ENCODE data around the gene RALBP1. TPM values are rescaled to one million over a fixed set of nuclear protein-coding genes. Genes with fewer than 3 reads are reported as not detected.

The RALBP1 gene
- total RNA-seq, 3 donors from 2014 or later: 51.1 to 80.3 (median 51.1) TPM

DNA sequence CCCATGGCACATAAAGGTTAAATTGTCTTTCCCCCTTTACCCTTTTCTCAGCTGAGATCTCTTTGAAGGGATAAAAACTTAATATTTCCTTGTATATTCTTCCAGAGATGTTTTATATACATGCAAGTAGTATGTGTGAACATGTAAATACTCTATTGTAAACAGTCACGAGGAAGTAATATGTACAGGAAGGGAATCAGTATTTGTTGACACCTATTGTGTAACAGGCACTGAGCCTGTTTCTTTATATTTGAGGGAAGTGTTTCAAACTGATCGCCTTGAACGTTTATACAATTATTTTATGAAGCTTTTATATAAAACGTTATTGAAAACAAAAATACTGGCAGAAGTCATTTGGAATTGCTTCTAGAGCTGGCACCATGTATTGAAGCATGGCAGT, 13.2 kb downstream of the RALBP1 start:
- DNase-seq (no peak), ATAC-seq (peak; percentile 90)
- TF ChIP-seq, protein P1, sequence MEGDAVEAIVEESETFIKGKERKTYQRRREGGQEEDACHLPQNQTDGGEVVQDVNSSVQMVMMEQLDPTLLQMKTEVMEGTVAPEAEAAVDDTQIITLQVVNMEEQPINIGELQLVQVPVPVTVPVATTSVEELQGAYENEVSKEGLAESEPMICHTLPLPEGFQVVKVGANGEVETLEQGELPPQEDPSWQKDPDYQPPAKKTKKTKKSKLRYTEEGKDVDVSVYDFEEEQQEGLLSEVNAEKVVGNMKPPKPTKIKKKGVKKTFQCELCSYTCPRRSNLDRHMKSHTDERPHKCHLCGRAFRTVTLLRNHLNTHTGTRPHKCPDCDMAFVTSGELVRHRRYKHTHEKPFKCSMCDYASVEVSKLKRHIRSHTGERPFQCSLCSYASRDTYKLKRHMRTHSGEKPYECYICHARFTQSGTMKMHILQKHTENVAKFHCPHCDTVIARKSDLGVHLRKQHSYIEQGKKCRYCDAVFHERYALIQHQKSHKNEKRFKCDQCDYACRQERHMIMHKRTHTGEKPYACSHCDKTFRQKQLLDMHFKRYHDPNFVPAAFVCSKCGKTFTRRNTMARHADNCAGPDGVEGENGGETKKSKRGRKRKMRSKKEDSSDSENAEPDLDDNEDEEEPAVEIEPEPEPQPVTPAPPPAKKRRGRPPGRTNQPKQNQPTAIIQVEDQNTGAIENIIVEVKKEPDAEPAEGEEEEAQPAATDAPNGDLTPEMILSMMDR (IDR thresholded peaks at IDR 0.05): no peak

GRCh38 chr18:9494778-9495331, 19.5 kb downstream of the RALBP1 start:
- Histone ChIP-seq H3K4me3 (no peak overlapping the region), H3K4me1 (ENCODE audit: low read depth) (no peaks in the 10 kb centered on the region), H3K36me3 (ENCODE audit: low read depth) (no peaks in the 10 kb centered on the region), H3K9me3 (no peaks in the 10 kb centered on the region)
- intact Hi-C loops (cut with DNase I, micrococcal nuclease): no loop called here
- DNase-seq: no peak
- no peak for ATAC-seq
- TF ChIP-seq, protein P1 (IDR thresholded peaks at IDR 0.05): no peak

More for the DNA sequence above, 13.2 kb downstream of the RALBP1 start:
- intact Hi-C loops (cut with DNase I, micrococcal nuclease): no loop called here
- Histone ChIP-seq H3K9me3 (no peaks in the 10 kb centered on the region), H3K4me1 (ENCODE audit: low read depth) (no peaks in the 10 kb centered on the region), H3K4me3 (no peak overlapping the region), H3K36me3 (ENCODE audit: low read depth) (no peaks in the 10 kb centered on the region)

- ATAC-seq (no peak), DNase-seq (no peak)
- intact Hi-C loops (cut with DNase I, micrococcal nuclease): no loop called here
- Histone ChIP-seq H3K36me3 (ENCODE audit: low read depth) (no peaks in the 10 kb centered on the region), H3K9me3 (no peaks in the 10 kb centered on the region), H3K4me3 (no peak overlapping the region), H3K4me1 (ENCODE audit: low read depth) (no peaks in the 10 kb centered on the region)
- TF ChIP-seq, protein P1 (IDR thresholded peaks at IDR 0.05): no peak
Observed at GRCh38 chr18:9495465-9495864, 20.2 kb downstream of the RALBP1 start.

DNA sequence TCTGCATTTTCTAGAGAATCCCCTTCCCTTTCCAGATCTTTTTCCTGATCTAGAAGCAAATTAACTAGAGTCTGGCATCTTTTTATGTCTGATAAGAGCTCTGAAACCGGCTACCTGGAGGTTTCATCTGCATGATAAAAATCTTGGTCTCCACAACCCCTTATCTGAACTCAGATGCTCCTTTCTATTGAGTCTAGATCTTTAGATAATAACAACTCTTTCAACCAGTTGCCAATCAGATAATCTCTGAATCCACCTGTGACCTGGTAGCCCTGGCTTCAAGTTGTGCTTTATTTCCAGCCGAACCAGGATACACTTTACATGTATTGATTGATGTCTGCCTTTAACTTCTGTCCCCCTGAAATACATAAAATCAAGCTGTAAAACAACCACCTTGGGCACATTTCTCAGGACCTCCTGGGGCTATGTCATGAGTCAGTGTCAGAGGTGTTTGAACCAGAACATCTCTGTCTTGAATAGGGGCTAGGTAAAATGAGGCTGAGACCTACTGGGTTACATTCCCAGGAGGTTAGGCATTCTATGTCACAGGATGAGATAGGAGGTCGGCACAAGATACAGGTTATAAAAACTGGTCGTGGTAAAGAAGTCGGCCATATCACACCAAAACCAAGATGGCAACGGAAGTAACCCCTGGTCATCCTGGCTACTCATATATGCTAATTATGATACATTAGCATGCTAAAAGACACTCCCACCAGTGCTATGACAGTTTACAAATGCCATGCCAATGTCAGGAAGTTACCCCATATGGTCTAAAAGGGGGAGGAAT, 20.8 kb downstream of the RALBP1 start:
- Histone ChIP-seq H3K36me3 (ENCODE audit: low read depth) (no peaks in the 10 kb centered on the region), H3K4me3 (no peak overlapping the region), H3K4me1 (ENCODE audit: low read depth) (no peaks in the 10 kb centered on the region), H3K9me3 (no peaks in the 10 kb centered on the region)
- TF ChIP-seq, protein P1 (IDR thresholded peaks at IDR 0.05): no peak
- intact Hi-C loops (cut with DNase I, micrococcal nuclease): no loop called here
- no peak for ATAC-seq
- DNase-seq: no peak

DNA sequence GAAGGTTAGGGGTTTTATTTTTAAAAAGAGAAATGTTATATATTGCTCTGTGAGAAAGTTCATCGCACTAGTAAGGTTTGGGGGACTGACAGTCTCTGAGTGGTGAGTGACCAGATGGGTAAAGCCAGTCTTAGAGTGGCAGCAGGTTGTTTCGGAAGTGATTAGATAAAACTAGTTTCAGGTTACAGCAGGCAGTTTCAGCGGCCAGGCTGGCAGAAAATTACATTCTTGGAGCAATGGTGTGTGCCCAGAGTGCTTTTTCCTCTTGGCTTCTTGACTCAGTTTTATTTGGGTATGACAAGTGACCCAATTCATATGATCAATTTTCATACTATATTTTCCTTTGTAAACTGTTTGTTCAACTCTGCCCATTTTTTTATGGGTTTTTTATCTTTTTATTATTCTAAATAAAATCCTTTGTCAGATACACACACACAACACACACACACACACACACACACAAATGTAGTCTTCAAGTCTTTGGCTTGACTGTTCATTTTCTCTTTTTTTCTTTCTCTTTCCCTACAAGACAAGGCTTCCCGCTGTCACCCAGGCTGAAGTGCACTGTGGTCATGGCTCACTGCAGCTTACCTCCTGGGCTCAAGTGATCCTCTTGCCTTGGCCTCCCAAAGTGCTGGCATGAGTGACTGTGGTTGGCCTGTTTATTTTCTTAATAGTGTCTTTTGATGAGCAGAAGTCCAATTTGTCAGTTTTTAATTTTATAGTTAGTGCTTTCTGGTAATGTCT, 30.9 kb downstream of the RALBP1 start:
- no peak overlapping the region for H3K4me3 ChIP-seq
- peaks cover 3% of the 10 kb centered on the region for H3K4me1 ChIP-seq (ENCODE audit: low read depth)
- TF ChIP-seq, protein P1 (IDR thresholded peaks at IDR 0.05): no peak
- H3K9me3 ChIP-seq: peaks cover 11% of the 10 kb centered on the region
- intact Hi-C loops (cut with DNase I, micrococcal nuclease): no loop called here
- no peaks in the 10 kb centered on the region for H3K36me3 ChIP-seq (ENCODE audit: low read depth)
- DNase-seq (peak in 1 of 3 donors; percentile 52), ATAC-seq (peak; percentile 86)

Measured in mucosa of descending colon (tissue), 3 donors.